HG03066 (cell line): Measurements from ENCODE around the gene AGPAT2.
"Not testable (repeated sequence)": the region's sequence is repeated elsewhere in the genome, so short reads cannot be mapped to it uniquely, and the experiment has no call there.

Experiments
- ATAC-seq: cut with Tn5 transposase; IDR thresholded peaks from one replicate; pipeline ENCODE4 v1.9.1; 2021; ENCODE audit warnings: low read depth; ENCODE audit not compliant: unreplicated experiment

Gene AGPAT2

GRCh38 chr9:136720898-136721338 is 33.7 kb upstream of the AGPAT2 start:
- no peak for ATAC-seq

GRCh38 chr9:136720251-136720897 is 33.1 kb upstream of the AGPAT2 start:
- no peak for ATAC-seq

- ATAC-seq, result no peak
These were observed 32.1 kb upstream of the AGPAT2 start for GRCh38 chr9:136719195-136719880.

- no peak for ATAC-seq
These were observed 31.3 kb upstream of the AGPAT2 start for GRCh38 chr9:136718345-136719194.

- ATAC-seq, result no peak
These were observed 30.1 kb upstream of the AGPAT2 start for GRCh38 chr9:136717399-136717798.

- ATAC-seq, result no peak
These were observed 27.6 kb upstream of the AGPAT2 start for GRCh38 chr9:136714893-136715274.

- no peak for ATAC-seq
These were observed 27.0 kb upstream of the AGPAT2 start for GRCh38 chr9:136714096-136714892.

GRCh38 chr9:136713550-136713949 is 26.3 kb upstream of the AGPAT2 start:
- ATAC-seq, result no peak

- no peak for ATAC-seq
These were observed 25.7 kb upstream of the AGPAT2 start for GRCh38 chr9:136712690-136713544.

GRCh38 chr9:136711751-136712689 is 24.8 kb upstream of the AGPAT2 start, which contains the start of gene DIPK1B:
Gene DIPK1B (plus strand): TSS chr9:136712572. CDS start chr9:136712666, 94 bp downstream.
- no peak for ATAC-seq

GRCh38 chr9:136711219-136711648 is 24.0 kb upstream of the AGPAT2 start:
- ATAC-seq, result not testable (repeated sequence)

GRCh38 chr9:136710543-136710942 is 23.3 kb upstream of the AGPAT2 start:
- ATAC-seq, result no peak

GRCh38 chr9:136709454-136710109 is 22.3 kb upstream of the AGPAT2 start:
- ATAC-seq, result no peak

- ATAC-seq, result no peak
These were observed 20.7 kb upstream of the AGPAT2 start for GRCh38 chr9:136707849-136708517.

GRCh38 chr9:136707011-136707410 is 19.8 kb upstream of the AGPAT2 start:
- no peak for ATAC-seq

GRCh38 chr9:136705564-136705963 is 18.3 kb upstream of the AGPAT2 start:
- no peak for ATAC-seq

GRCh38 chr9:136704741-136705140 is 17.5 kb upstream of the AGPAT2 start:
- ATAC-seq, result not testable (repeated sequence)
